Ascending aorta (tissue), 2 donors: ENCODE measurements around the gene EIF2B2. TPM values are rescaled to one million over a fixed set of nuclear protein-coding genes. Genes with fewer than 3 reads are reported as not detected.

ENCODE experiments used
- DNase-seq, 2 donors: peaks; one replicate each; pipeline ENCODE4 v3.0.0-alpha.2; 2019; ENCODE audit warnings: low spot score in 2 of 2
- H3K27ac ChIP-seq, 2 donors: fragments of 200-600 bp; sonication (generic); one replicate each; pipeline ENCODE4 v1.5.1; 2016 to 2017; ENCODE audit warnings: mild to moderate bottlenecking in 1 of 2
- H3K27me3 ChIP-seq: fragments of 200-600 bp; sonication (generic); one replicate; pipeline ENCODE4 v1.5.1; 2017
- H3K36me3 ChIP-seq, 2 donors: fragments of 200-600 bp; sonication (generic); one replicate each; pipeline ENCODE4 v1.5.1; 2016
- H3K4me1 ChIP-seq, 2 donors: fragments of 200-600 bp; sonication (generic); one replicate each; pipeline ENCODE4 v1.5.1; 2016 to 2017; ENCODE audit warnings: mild to moderate bottlenecking in 1 of 2
- H3K4me3 ChIP-seq, 2 donors: fragments of 200-600 bp; sonication (generic); one replicate each; pipeline ENCODE4 v1.5.1; 2016 to 2017; ENCODE audit warnings: mild to moderate bottlenecking in 1 of 2
- H3K9me3 ChIP-seq, 2 donors: fragments of 200-600 bp; sonication (generic); one replicate each; pipeline ENCODE4 v1.5.1; 2016
- intact Hi-C: fragments of 100-400 bp; cut with DNase I; formaldehyde crosslinking; loops from one replicate; pipeline ENCODE4 v1.15.1; 2023
- total RNA-seq: library from RNA; depleted of rRNA; stranded (reverse); fragments of >200 nt; gene quantifications from one replicate; pipeline ENCODE4 v1.1.0, GENCODE V29; 2016
- TF ChIP-seq, protein P1 (sequence below), 3 experiments: fragments of 200-600 bp in 2 of 3; fragments of 450-650 bp in 1 of 3; sonication (generic) in 2 of 3; IDR thresholded peaks; one replicate each; pipeline ENCODE4 v1.5.1; 2016 to 2019; ENCODE audit warnings: antibody characterized with exemption in 3 of 3, mild to moderate bottlenecking in 1 of 3, moderate library complexity in 1 of 3

EIF2B2 gene
- total RNA-seq, 1 donor from 2014 or later: 27.1 TPM

DNA sequence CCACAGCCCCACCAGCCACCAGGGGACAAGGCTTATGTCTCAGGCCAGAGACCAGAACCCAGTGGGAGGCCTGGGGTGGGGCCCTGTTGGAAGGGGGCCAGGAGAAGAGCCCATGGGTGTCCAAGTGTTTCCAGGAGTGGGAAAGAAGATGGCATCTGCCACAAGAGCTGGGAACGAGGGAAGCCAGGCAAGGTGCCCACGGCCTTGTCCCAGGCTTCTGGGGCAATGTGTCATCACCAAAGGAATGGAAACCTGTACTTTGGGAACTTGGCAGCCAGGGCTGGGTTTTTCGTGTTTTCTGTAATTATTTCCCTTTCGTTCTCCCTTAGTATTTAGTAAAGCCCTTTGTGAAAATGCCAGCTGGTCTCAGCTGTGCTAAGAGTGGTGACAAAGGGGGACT lies 42.0 kb upstream of the EIF2B2 start:
- DNase-seq: no peak
- no peak overlapping the region for H3K27ac ChIP-seq
- intact Hi-C loops: no loop called here
- no peaks in the 10 kb centered on the region for H3K9me3 ChIP-seq
- H3K4me3 ChIP-seq: no peak overlapping the region
- H3K27me3 ChIP-seq: no peaks in the 10 kb centered on the region
- H3K36me3 ChIP-seq: no peaks in the 10 kb centered on the region
- TF ChIP-seq, protein P1, sequence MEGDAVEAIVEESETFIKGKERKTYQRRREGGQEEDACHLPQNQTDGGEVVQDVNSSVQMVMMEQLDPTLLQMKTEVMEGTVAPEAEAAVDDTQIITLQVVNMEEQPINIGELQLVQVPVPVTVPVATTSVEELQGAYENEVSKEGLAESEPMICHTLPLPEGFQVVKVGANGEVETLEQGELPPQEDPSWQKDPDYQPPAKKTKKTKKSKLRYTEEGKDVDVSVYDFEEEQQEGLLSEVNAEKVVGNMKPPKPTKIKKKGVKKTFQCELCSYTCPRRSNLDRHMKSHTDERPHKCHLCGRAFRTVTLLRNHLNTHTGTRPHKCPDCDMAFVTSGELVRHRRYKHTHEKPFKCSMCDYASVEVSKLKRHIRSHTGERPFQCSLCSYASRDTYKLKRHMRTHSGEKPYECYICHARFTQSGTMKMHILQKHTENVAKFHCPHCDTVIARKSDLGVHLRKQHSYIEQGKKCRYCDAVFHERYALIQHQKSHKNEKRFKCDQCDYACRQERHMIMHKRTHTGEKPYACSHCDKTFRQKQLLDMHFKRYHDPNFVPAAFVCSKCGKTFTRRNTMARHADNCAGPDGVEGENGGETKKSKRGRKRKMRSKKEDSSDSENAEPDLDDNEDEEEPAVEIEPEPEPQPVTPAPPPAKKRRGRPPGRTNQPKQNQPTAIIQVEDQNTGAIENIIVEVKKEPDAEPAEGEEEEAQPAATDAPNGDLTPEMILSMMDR (IDR thresholded peaks at IDR 0.05): no peak
- H3K4me1 ChIP-seq: no peaks in the 10 kb centered on the region

DNA sequence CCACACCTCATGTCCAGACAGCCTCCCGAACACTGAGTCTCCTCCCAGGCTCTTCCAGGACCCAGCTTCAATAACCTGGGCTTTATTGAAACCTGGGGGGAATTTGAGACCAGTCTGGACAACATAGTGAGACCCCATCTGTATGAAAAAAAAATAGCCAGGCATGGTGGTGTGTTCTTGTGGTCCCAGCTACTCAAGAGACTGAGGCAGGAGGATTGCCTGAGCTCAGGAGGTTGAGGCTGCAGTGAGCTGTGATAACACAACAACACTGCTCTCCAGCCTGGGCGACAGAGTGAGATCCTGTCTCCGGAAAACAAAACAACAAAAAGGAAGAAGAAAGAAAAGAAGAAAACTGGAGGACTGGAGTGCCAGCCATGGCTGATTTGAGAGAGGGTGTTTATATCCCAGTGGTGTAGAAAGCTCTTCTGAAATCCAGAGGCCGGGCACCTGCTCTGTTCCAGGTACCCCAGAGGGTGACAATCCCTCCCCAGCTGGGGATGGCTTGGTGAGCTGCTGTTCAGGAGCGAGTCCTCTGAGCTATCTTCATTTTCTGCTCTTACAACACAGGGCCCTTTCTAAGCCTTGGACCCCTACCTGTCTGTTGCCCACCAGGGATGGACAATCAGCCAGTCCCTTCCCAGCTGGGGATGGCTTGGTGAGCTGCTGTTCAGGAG lies 41.3 kb upstream of the EIF2B2 start:
- H3K27ac ChIP-seq: no peak overlapping the region
- no peak overlapping the region for H3K4me3 ChIP-seq
- intact Hi-C loops: no loop called here
- H3K9me3 ChIP-seq: no peaks in the 10 kb centered on the region
- H3K27me3 ChIP-seq: no peaks in the 10 kb centered on the region
- H3K36me3 ChIP-seq: no peaks in the 10 kb centered on the region
- TF ChIP-seq, protein P1 (IDR thresholded peaks at IDR 0.05): no peak
- H3K4me1 ChIP-seq: no peaks in the 10 kb centered on the region
- no peak for DNase-seq

DNA sequence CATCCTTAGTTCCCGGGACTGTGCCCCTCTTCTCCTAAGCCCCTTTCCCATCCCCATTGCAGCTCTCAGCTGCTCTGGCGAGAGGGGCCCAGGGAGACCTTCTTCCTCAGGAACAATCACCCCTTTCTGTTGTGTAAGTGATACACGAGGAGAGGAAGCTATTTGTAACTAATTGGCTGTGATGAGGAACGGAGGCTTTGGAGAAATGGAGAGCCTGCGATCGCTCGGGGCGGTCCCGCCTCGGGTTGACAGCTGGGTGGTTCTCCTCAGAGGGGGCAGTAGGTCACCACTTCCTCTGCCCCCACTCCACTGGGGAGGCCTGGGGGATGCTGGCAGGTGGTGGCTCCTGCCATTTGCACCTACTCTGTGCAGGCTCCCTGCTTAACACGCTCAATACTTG lies 40.7 kb upstream of the EIF2B2 start:
- no peak for DNase-seq
- no peaks in the 10 kb centered on the region for H3K9me3 ChIP-seq
- TF ChIP-seq, protein P1 (IDR thresholded peaks at IDR 0.05): no peak
- no peaks in the 10 kb centered on the region for H3K36me3 ChIP-seq
- no peak overlapping the region for H3K4me3 ChIP-seq
- H3K27ac ChIP-seq: no peak overlapping the region
- H3K27me3 ChIP-seq: no peaks in the 10 kb centered on the region
- intact Hi-C loops: no loop called here
- no peaks in the 10 kb centered on the region for H3K4me1 ChIP-seq

DNA sequence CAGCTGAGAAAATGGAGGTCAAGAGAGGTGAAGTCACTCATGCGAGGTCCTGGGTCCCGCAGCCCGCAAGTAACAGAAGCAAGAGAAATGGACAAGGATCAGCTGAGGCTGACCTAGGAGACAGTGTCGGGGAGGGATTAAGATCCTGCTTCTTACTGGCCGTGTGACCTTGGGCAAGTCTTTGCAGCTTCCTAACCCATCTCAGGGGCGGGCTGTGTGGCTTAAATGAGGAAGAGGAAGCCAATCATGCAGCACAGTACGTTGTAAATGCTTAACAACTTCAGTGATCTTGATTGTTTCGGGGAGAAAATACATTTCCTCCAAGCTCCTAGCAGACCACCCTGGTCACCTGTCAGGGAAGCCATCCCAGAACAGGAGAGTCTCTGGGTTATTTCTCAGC lies 40.2 kb upstream of the EIF2B2 start:
- no peaks in the 10 kb centered on the region for H3K27me3 ChIP-seq
- no peaks in the 10 kb centered on the region for H3K36me3 ChIP-seq
- H3K27ac ChIP-seq: no peak overlapping the region
- DNase-seq: no peak
- H3K9me3 ChIP-seq: no peaks in the 10 kb centered on the region
- H3K4me3 ChIP-seq: no peak overlapping the region
- TF ChIP-seq, protein P1 (IDR thresholded peaks at IDR 0.05): no peak
- intact Hi-C loops: no loop called here
- H3K4me1 ChIP-seq: no peaks in the 10 kb centered on the region

DNA sequence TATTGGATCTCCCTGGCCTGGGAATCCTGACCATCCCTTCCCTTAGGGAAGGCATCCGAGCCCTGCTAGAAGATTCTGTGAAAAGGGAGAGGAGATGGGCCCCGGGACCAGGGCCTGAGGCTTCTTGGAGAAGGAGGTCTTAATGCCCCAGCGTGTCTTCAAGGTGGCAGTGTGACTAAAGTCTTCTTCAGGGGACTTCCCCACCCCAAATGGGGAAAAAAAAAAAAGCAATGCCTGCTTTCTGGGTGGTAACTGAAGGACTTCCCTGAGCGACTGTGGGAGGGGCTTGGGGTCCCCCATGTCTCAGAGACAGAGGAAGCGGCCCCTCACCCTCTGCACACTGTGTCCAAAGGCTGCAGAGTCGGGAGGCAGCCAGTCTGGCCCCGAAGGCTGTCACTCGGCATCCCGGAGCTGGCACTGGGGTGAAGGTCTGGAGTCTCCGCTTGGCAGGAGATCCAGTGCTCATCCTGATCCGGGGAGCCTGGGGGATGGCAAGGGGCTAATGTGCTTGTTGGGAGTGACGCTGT lies 39.5 kb upstream of the EIF2B2 start:
- TF ChIP-seq, protein P1 (IDR thresholded peaks at IDR 0.05): no peak
- Histone ChIP-seq H3K27ac (no peak overlapping the region), H3K4me1 (no peaks in the 10 kb centered on the region), H3K9me3 (no peaks in the 10 kb centered on the region), H3K4me3 (no peak overlapping the region), H3K27me3 (no peaks in the 10 kb centered on the region), H3K36me3 (no peaks in the 10 kb centered on the region)
- intact Hi-C loops: no loop called here
- DNase-seq: no peak
